GM12875 (cell line): ENCODE measurements around the gene CRB3.

Experiments
- H3K4me3 ChIP-seq: one replicate; pipeline ENCODE4 v1.5.1; 2011; ENCODE audit warnings: low read depth, low read length, control low read depth
- TF ChIP-seq, protein P1 (sequence below): IDR thresholded peaks from 2 replicates; pipeline ENCODE4 v1.5.1; 2011; ENCODE audit warnings: low read depth, mild to moderate bottlenecking, control low read depth, inconsistent platforms, low read length, moderate library complexity, borderline replicate concordance; ENCODE audit not compliant: insufficient read depth

The CRB3 gene

GRCh38 chr19:6421075-6422014 is 42.7 kb upstream of the CRB3 start:
- TF ChIP-seq, protein P1, sequence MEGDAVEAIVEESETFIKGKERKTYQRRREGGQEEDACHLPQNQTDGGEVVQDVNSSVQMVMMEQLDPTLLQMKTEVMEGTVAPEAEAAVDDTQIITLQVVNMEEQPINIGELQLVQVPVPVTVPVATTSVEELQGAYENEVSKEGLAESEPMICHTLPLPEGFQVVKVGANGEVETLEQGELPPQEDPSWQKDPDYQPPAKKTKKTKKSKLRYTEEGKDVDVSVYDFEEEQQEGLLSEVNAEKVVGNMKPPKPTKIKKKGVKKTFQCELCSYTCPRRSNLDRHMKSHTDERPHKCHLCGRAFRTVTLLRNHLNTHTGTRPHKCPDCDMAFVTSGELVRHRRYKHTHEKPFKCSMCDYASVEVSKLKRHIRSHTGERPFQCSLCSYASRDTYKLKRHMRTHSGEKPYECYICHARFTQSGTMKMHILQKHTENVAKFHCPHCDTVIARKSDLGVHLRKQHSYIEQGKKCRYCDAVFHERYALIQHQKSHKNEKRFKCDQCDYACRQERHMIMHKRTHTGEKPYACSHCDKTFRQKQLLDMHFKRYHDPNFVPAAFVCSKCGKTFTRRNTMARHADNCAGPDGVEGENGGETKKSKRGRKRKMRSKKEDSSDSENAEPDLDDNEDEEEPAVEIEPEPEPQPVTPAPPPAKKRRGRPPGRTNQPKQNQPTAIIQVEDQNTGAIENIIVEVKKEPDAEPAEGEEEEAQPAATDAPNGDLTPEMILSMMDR = no peak
- no peak overlapping the region for H3K4me3 ChIP-seq

GRCh38 chr19:6423499-6424194 is 40.4 kb upstream of the CRB3 start:
- TF ChIP-seq, protein P1 = no peak
- peak overlapping the region; percentile 91 for H3K4me3 ChIP-seq

GRCh38 chr19:6424195-6424938 is 39.7 kb upstream of the CRB3 start, which contains the start of gene KHSRP:
Gene KHSRP (minus strand): TSS chr19:6424811. CDS start chr19:6424701, 110 bp downstream.
- H3K4me3 ChIP-seq = peak within 1 kb of the TSS; percentile 91
- TF ChIP-seq, protein P1 = no peak

- H3K4me3 ChIP-seq = peak overlapping the region; percentile 37
- TF ChIP-seq, protein P1 = no peak
These were observed 38.9 kb upstream of the CRB3 start for GRCh38 chr19:6424939-6425731.

DNA sequence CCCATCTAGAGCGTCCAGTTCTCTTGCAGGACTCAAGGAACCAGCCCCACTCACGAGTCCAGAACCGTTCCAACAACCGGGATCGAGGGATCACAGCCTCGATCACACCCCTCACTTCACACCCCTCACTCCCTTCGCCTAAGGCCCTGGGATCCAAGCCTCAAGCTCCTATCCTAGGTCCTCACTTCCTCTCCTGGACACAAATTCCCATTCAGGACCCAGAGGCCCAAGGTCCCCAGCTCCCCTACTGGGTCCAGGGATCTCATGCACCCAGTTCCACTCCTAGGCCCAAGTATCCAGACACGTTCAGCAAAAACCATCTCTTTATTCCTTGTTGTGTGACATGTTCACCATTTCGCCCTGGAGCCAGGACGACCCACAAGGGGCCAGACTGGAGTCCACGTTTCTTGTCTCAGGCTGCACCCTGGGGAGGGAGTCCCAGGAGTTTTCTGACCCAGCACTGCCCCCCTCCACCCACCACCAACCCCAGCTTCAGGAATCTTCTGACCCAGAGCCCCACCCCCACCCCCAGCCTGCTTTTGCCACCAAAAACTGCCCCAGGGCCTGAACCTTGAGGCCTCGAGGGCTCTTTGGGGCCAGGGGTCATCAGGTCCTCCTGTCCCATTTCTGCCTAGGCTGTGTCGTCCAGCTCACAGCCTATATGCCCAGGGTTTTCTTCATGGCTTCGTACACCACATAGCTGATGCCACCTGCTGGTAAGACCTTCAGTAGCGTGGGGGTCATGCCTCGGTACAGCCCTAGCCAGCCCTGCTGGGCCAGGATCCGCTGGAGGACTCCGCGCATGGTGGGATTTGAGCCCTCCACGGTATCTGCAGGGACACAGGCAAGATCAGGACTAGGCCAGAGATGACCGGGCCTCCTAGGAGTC is 38.1 kb upstream of the CRB3 start:
- TF ChIP-seq, protein P1 = no peak
- H3K4me3 ChIP-seq = peak overlapping the region; percentile 37
